Keratinocyte (primary cell): ENCODE measurements around the gene TOM1L2. TPM values are rescaled to one million over a fixed set of nuclear protein-coding genes. Genes with fewer than 3 reads are reported as not detected.

ENCODE experiments used
- DNase-seq: peaks from one replicate; pipeline ENCODE4 v3.0.0-alpha.2; 2011; ENCODE audit warnings: low read depth, missing footprints, low spot score
- FAIRE-seq: peaks from 2 replicates; lab custom pipeline; 2011; peaks lifted over from hg19 to GRCh38; lab: Jason Lieb, UNC
- H2AFZ ChIP-seq: 2 replicates; pipeline ENCODE4 v1.6.0; 2012; ENCODE audit warnings: low read length, control low read depth, inconsistent platforms; ENCODE audit not compliant: control insufficient read depth
- H3K27ac ChIP-seq: 2 replicates; pipeline ENCODE4 v1.5.1; 2011; ENCODE audit warnings: low read length; ENCODE audit not compliant: control insufficient read depth, insufficient read depth
- H3K27me3 ChIP-seq: 3 replicates; pipeline ENCODE4 v1.6.0; 2011; ENCODE audit warnings: low read length; ENCODE audit not compliant: control insufficient read depth, insufficient read depth; ENCODE audit errors: extremely low read depth
- H3K36me3 ChIP-seq, 2 experiments: 2 replicates in 1 of 2; 3 replicates in 1 of 2; pipeline ENCODE4 v1.5.1; 2011; ENCODE audit warnings: low read length in 2 of 2, mild to moderate bottlenecking in 1 of 2; ENCODE audit not compliant: control insufficient read depth in 2 of 2, insufficient read depth in 2 of 2; ENCODE audit errors: extremely low read depth in 1 of 2
- H3K4me1 ChIP-seq: 3 replicates; pipeline ENCODE4 v1.5.1; 2011; ENCODE audit warnings: low read length; ENCODE audit not compliant: control insufficient read depth, insufficient read depth; ENCODE audit errors: extremely low read depth
- H3K4me2 ChIP-seq: 3 replicates; pipeline ENCODE4 v1.6.0; 2011; ENCODE audit warnings: low read depth, low read length; ENCODE audit not compliant: control insufficient read depth, insufficient read depth; ENCODE audit errors: extremely low read depth
- H3K4me3 ChIP-seq, 3 experiments: fragments of 200-600 bp in 1 of 3; sonication (generic) in 1 of 3; 2 replicates in 2 of 3; 3 replicates in 1 of 3; pipeline ENCODE4 v1.5.1; 2011 to 2016; ENCODE audit warnings: low read length in 3 of 3, mild to moderate bottlenecking in 3 of 3, control low read depth in 2 of 3, inconsistent platforms in 1 of 3, low read depth in 1 of 3, mixed read lengths in 1 of 3, mixed run types in 1 of 3, moderate library complexity in 1 of 3; ENCODE audit not compliant: control insufficient read depth in 2 of 3, insufficient read depth in 2 of 3; ENCODE audit errors: extremely low read depth in 1 of 3
- H3K79me2 ChIP-seq: 2 replicates; pipeline ENCODE4 v1.6.0; 2012; ENCODE audit warnings: low read length; ENCODE audit not compliant: control insufficient read depth, insufficient read depth
- H3K9ac ChIP-seq: 3 replicates; pipeline ENCODE4 v1.6.0; 2011; ENCODE audit warnings: low read length; ENCODE audit not compliant: control insufficient read depth, insufficient read depth; ENCODE audit errors: extremely low read depth
- H3K9me1 ChIP-seq: 3 replicates; pipeline ENCODE4 v1.6.0; 2011; ENCODE audit warnings: low read length; ENCODE audit not compliant: control insufficient read depth, insufficient read depth; ENCODE audit errors: extremely low read depth
- H3K9me3 ChIP-seq: 2 replicates; pipeline ENCODE4 v1.5.1; 2012; ENCODE audit warnings: low read depth, low read length; ENCODE audit not compliant: control insufficient read depth
- H4K20me1 ChIP-seq: 3 replicates; pipeline ENCODE4 v1.6.0; 2011; ENCODE audit warnings: low read length; ENCODE audit not compliant: control insufficient read depth, insufficient read depth; ENCODE audit errors: extremely low read depth
- CTCF ChIP-seq, 3 experiments: IDR thresholded peaks in 1 of 3; conservative IDR thresholded peaks in 1 of 3; optimal IDR thresholded peaks in 1 of 3; 2 replicates in 2 of 3; 3 replicates in 1 of 3; pipeline versions ENCODE3 to v1.5.1; 2011; ENCODE audit warnings: low read length in 3 of 3, mild to moderate bottlenecking in 3 of 3, moderate library complexity in 2 of 3, control low read depth in 1 of 3, inconsistent platforms in 1 of 3; ENCODE audit not compliant: insufficient read depth in 2 of 3; ENCODE audit errors: extremely low read depth in 1 of 3
- EZH2 ChIP-seq: IDR thresholded peaks from one replicate; pipeline ENCODE4 v1.6.1; 2012; ENCODE audit warnings: inconsistent platforms, mild to moderate bottlenecking, low read length, moderate library complexity
- dilution Hi-C: fragments of 300-500 bp; cut with MboI; formaldehyde crosslinking; loops from one replicate; pipeline ENCODE4 v1.7.0; 2020; ENCODE audit warnings: low sequenced_read_pairs; ENCODE audit not compliant: extremely low pct_ligation_motif_present
- polyA plus RNA-seq, 5 experiments: library from polyadenylated mRNA; depleted of rRNA in 3 of 5; stranded (reverse) in 3 of 5; stranded (forward) in 1 of 5; unstranded in 1 of 5; fragments of >200 nt; gene quantifications; 1 replicate in 1 of 5; 2 replicates in 3 of 5; 3 replicates in 1 of 5; pipeline versions ENCODE4 v1.2.1 to v1.2.3, GENCODE V29; 2011 to 2012; ENCODE audit warnings: missing spikeins in 2 of 5, low read depth in 1 of 5, low replicate concordance in 1 of 5

TOM1L2 gene
- polyA plus RNA-seq, 1 donor (not counting 4 experiments of a cell fraction or from before 2014, with no cell fraction given), result 36.3 TPM

GRCh38 chr17:17963066-17963465, 9.1 kb downstream of the TOM1L2 start:
- Histone ChIP-seq H3K9me1 (no peaks in the 10 kb centered on the region), H3K79me2 (peaks cover 80% of the 10 kb centered on the region), H3K27me3 (no peaks in the 10 kb centered on the region)

GRCh38 chr17:17960500-17961030, 11.6 kb downstream of the TOM1L2 start:
- no peak for FAIRE-seq
- Histone ChIP-seq H3K27me3 (no peaks in the 10 kb centered on the region), H3K79me2 (peaks cover 75% of the 10 kb centered on the region), H3K9ac (no peak overlapping the region), H3K9me1 (no peaks in the 10 kb centered on the region), H3K36me3 (peaks cover 5 to 7% of the 10 kb centered on the region in 2 experiments), H3K27ac (no peak overlapping the region), H3K9me3 (no peaks in the 10 kb centered on the region), H3K4me1 (peaks cover 32% of the 10 kb centered on the region), H3K4me2 (no peak overlapping the region), H3K4me3 (no peak overlapping the region), H2AFZ (no peak overlapping the region), H4K20me1 (no peaks in the 10 kb centered on the region)
- no peak for TF ChIP-seq EZH2
- TF ChIP-seq CTCF (optimal IDR thresholded peaks at IDR 0.05 in 1 of 3, IDR thresholded peaks at IDR 0.05 in 1 of 3, conservative IDR thresholded peaks at IDR 0.05 in 1 of 3; ENCODE audit: extremely low read depth in 1 of 3, insufficient read depth in 2 of 3, low read length in 3 of 3), result no peak
- dilution Hi-C loops, result no loop called here
- no peak for DNase-seq

More at GRCh38 chr17:17963066-17963465, 9.1 kb downstream of the TOM1L2 start:
- DNase-seq, result no peak
- no peak overlapping the region for H3K4me3 ChIP-seq
- H3K36me3 ChIP-seq, result peaks cover 0 to 4% of the 10 kb centered on the region in 2 experiments
- H2AFZ ChIP-seq, result no peak overlapping the region
- no peak overlapping the region for H3K9ac ChIP-seq
- H4K20me1 ChIP-seq, result no peaks in the 10 kb centered on the region
- H3K4me2 ChIP-seq, result no peak overlapping the region
- H3K9me3 ChIP-seq, result no peaks in the 10 kb centered on the region
- FAIRE-seq, result no peak
- no peak for TF ChIP-seq CTCF (optimal IDR thresholded peaks at IDR 0.05 in 1 of 3, IDR thresholded peaks at IDR 0.05 in 1 of 3, conservative IDR thresholded peaks at IDR 0.05 in 1 of 3; ENCODE audit: extremely low read depth in 1 of 3, insufficient read depth in 2 of 3, low read length in 3 of 3)
- TF ChIP-seq EZH2, result no peak
- dilution Hi-C loops, result no loop called here
- H3K27ac ChIP-seq, result no peak overlapping the region
- peaks cover 23% of the 10 kb centered on the region for H3K4me1 ChIP-seq
